WTC11 (cell line): Measurements from ENCODE around the gene PICK1. TPM values are rescaled to one million over a fixed set of nuclear protein-coding genes. Genes with fewer than 3 reads are reported as not detected.

Experiments used
- AFF4 ChIP-seq: sonication (generic); formaldehyde crosslinking; IDR thresholded peaks from 2 replicates; pipeline ENCODE4 v1.8.1; 2023; ENCODE audit warnings: mild to moderate bottlenecking, missing genetic modification reagents, borderline replicate concordance
- CREM ChIP-seq: sonication (generic); formaldehyde crosslinking; IDR thresholded peaks from 2 replicates; pipeline ENCODE4 v1.8.1; 2022; ENCODE audit warnings: mild to moderate bottlenecking, missing genetic modification reagents, moderate library complexity
- E2F4 ChIP-seq: sonication (generic); formaldehyde crosslinking; IDR thresholded peaks from 2 replicates; pipeline ENCODE4 v1.8.1; 2022; ENCODE audit warnings: low read depth, mild to moderate bottlenecking, moderate library complexity, missing genetic modification reagents, borderline replicate concordance
- E2F5 ChIP-seq: sonication (generic); formaldehyde crosslinking; IDR thresholded peaks from 2 replicates; pipeline ENCODE4 v1.8.1; 2022; ENCODE audit warnings: mild to moderate bottlenecking, moderate library complexity, missing genetic modification reagents
- EMX1 ChIP-seq: fragments of 250-450 bp; sonication (Bioruptor Pico); IDR thresholded peaks from 2 replicates; pipeline ENCODE4 v1.8.0; 2021; ENCODE audit warnings: mild to moderate bottlenecking
- ERG ChIP-seq: fragments of 250-450 bp; sonication (Bioruptor Pico); IDR thresholded peaks from 2 replicates; pipeline ENCODE4 v1.8.0; 2021; ENCODE audit warnings: mild to moderate bottlenecking
- IRF1 ChIP-seq: sonication (generic); formaldehyde crosslinking; IDR thresholded peaks from 2 replicates; pipeline ENCODE4 v1.8.0; 2023; ENCODE audit warnings: missing genetic modification reagents
- MAX ChIP-seq: sonication (generic); formaldehyde crosslinking; IDR thresholded peaks from 2 replicates; pipeline ENCODE4 v1.8.0; 2022; ENCODE audit warnings: mild to moderate bottlenecking, missing genetic modification reagents
- MLX ChIP-seq: sonication (generic); formaldehyde crosslinking; IDR thresholded peaks from 2 replicates; pipeline ENCODE4 v1.8.1; 2023; ENCODE audit warnings: mild to moderate bottlenecking, missing genetic modification reagents, moderate library complexity
- NFATC4 ChIP-seq: fragments of 250-450 bp; sonication (Bioruptor Pico); IDR thresholded peaks from 2 replicates; pipeline ENCODE4 v1.9.0; 2021; ENCODE audit warnings: mild to moderate bottlenecking
- NFE2L1 ChIP-seq: sonication (generic); formaldehyde crosslinking; IDR thresholded peaks from 2 replicates; pipeline ENCODE4 v1.8.1; 2023; ENCODE audit warnings: missing genetic modification reagents
- NFYB ChIP-seq: sonication (generic); formaldehyde crosslinking; conservative IDR thresholded peaks from 2 replicates; pipeline ENCODE4 v1.8.0; 2022; ENCODE audit warnings: low read depth, missing genetic modification reagents
- OVOL2 ChIP-seq: fragments of 250-450 bp; sonication (Bioruptor Pico); IDR thresholded peaks from 2 replicates; pipeline ENCODE4 v1.9.0; 2021; ENCODE audit warnings: mild to moderate bottlenecking, borderline replicate concordance
- PRDM15 ChIP-seq: sonication (generic); formaldehyde crosslinking; IDR thresholded peaks from 2 replicates; pipeline ENCODE4 v1.8.0; 2022; ENCODE audit warnings: missing genetic modification reagents
- TEAD4 ChIP-seq: sonication (generic); formaldehyde crosslinking; IDR thresholded peaks from 2 replicates; pipeline ENCODE4 v1.8.0; 2022; ENCODE audit warnings: mild to moderate bottlenecking, missing genetic modification reagents
- USF1 ChIP-seq: sonication (generic); formaldehyde crosslinking; IDR thresholded peaks from 2 replicates; pipeline ENCODE4 v1.8.0; 2022; ENCODE audit warnings: mild to moderate bottlenecking, missing genetic modification reagents
- ZNF121 ChIP-seq: sonication (generic); formaldehyde crosslinking; IDR thresholded peaks from 2 replicates; pipeline ENCODE4 v1.8.0; 2023; ENCODE audit warnings: missing genetic modification reagents
- ZNF281 ChIP-seq: sonication (generic); formaldehyde crosslinking; IDR thresholded peaks from 2 replicates; pipeline ENCODE4 v1.8.0; 2023; ENCODE audit warnings: mild to moderate bottlenecking, missing genetic modification reagents
- ZSCAN18 ChIP-seq: fragments of 250-450 bp; sonication (Bioruptor Pico); IDR thresholded peaks from 2 replicates; pipeline ENCODE4 v2.1.2; 2022; ENCODE audit warnings: mild to moderate bottlenecking, moderate library complexity
- total RNA-seq: library from RNA; stranded (reverse); gene quantifications from 3 replicates; pipeline ENCODE4 v1.2.3, GENCODE V29; 2021

PICK1 gene
- total RNA-seq, 1 experiment from 2014 or later = 33.4 TPM

- TF ChIP-seq AFF4 (CRISPR knock-in tag) = no peak
- no peak for TF ChIP-seq IRF1 (CRISPR knock-in tag)
- TF ChIP-seq ZNF121 (CRISPR knock-in tag) = peak; percentile 66
- TF ChIP-seq MAX (CRISPR knock-in tag) = peak; percentile 59
- TF ChIP-seq NFATC4 (CRISPR knock-in tag) = no peak
- no peak for TF ChIP-seq ERG (CRISPR knock-in tag)
- TF ChIP-seq E2F4 (CRISPR knock-in tag) = no peak
- TF ChIP-seq USF1 (CRISPR knock-in tag) = no peak
- no peak for TF ChIP-seq NFE2L1 (CRISPR knock-in tag)
- TF ChIP-seq ZSCAN18 (CRISPR knock-in tag) = no peak
- peak; percentile 95 for TF ChIP-seq CREM (CRISPR knock-in tag)
- no peak for TF ChIP-seq ZNF281 (CRISPR knock-in tag)
- no peak for TF ChIP-seq PRDM15
- TF ChIP-seq NFYB (CRISPR knock-in tag) = peak; percentile 64
- TF ChIP-seq TEAD4 (CRISPR knock-in tag) = no peak
- TF ChIP-seq OVOL2 (CRISPR knock-in tag) = no peak
- no peak for TF ChIP-seq EMX1
- no peak; the same call in 1 of the 2 replicates for TF ChIP-seq E2F5 (CRISPR knock-in tag)
- TF ChIP-seq MLX (CRISPR knock-in tag) = no peak
Measured at GRCh38 chr22:38056969-38057891, at the start of gene PICK1 (continued).
